HepG2 (cell line): ENCODE measurements around the gene ANO3. TPM values are rescaled to one million over a fixed set of nuclear protein-coding genes. Genes with fewer than 3 reads are reported as not detected.

Source experiments
- ATAC-seq: fragments of 200-7000 bp; cut with Tn5 transposase; 3 replicates; pipeline ENCODE4 v1.9.1; 2020; ENCODE audit warnings: mild to moderate bottlenecking, moderate library complexity
- BruUV-seq: library from RNA; stranded (reverse); fragments of 400-500 nt; replicated peaks from 2 replicates; lab custom pipeline; 2021; lab: Mats Ljungman, UMichigan
- CTCF ChIA-PET: fragments of 300-600 bp; formaldehyde crosslinking; extraction: SDS; loops from one replicate; lab custom pipeline; 2021; ENCODE audit warnings: low total read pairs, inconsistent platforms, low intra/inter-chr PET ratio; lab: Yijun Ruan, JAX
- POLR2A ChIA-PET: fragments of 350-600 bp; sonication (Branson Sonifier 250); formaldehyde crosslinking; loops from one replicate; lab custom pipeline; 2020; ENCODE audit warnings: antibody characterized with exemption, inconsistent platforms; lab: Yijun Ruan, JAX
- DNase-seq: peaks from one replicate; pipeline ENCODE4 v3.0.0-alpha.2; 2015; ENCODE audit warnings: low spot score
- FAIRE-seq: peaks from 3 replicates; lab custom pipeline; 2011; peaks lifted over from hg19 to GRCh38; lab: Jason Lieb, UNC
- H2AFZ ChIP-seq: one replicate; pipeline ENCODE4 v1.6.1; 2011; ENCODE audit warnings: low read length, inconsistent platforms
- H3K27ac ChIP-seq: fragments of 300-600 bp; 3 replicates; pipeline ENCODE4 v1.8.0; 2011; ENCODE audit warnings: mixed run types, mild to moderate bottlenecking, mixed read lengths, low read length, inconsistent platforms; ENCODE audit not compliant: insufficient read depth; ENCODE audit errors: extremely low read length
- H3K27me3 ChIP-seq, 2 experiments: fragments of 200-600 bp in 1 of 2; 2 replicates in 1 of 2; 3 replicates in 1 of 2; pipeline versions ENCODE4 v1.6.0 to v1.8.0; 2011; ENCODE audit warnings: low read length in 2 of 2, mild to moderate bottlenecking in 2 of 2, moderate library complexity in 2 of 2, inconsistent platforms in 1 of 2; ENCODE audit not compliant: insufficient read depth in 2 of 2, control insufficient read depth in 1 of 2
- H3K36me3 ChIP-seq, 2 experiments: fragments of 200-600 bp in 1 of 2; replicated peaks in 1 of 2; 2 replicates in 1 of 2; 3 replicates in 1 of 2; pipeline versions ENCODE4 v1.5.1 to v1.8.0; 2011; ENCODE audit warnings: low read length in 2 of 2, inconsistent platforms in 1 of 2; ENCODE audit not compliant: insufficient read depth in 2 of 2, control insufficient read depth in 1 of 2
- H3K4me1 ChIP-seq: 2 replicates; pipeline ENCODE4 v1.5.1; 2012; ENCODE audit warnings: low read length, inconsistent platforms; ENCODE audit not compliant: insufficient read depth
- H3K4me2 ChIP-seq: 2 replicates; pipeline ENCODE4 v1.6.0; 2011; ENCODE audit warnings: low read depth, low read length, inconsistent platforms
- H3K4me3 ChIP-seq, 3 experiments: fragments of 200-600 bp in 1 of 3; sonication (generic), shearing (Covaris generic) in 1 of 3; replicated peaks in 1 of 3; 2 replicates each; pipeline ENCODE4 v1.5.1; 2011 to 2016; ENCODE audit warnings: low read length in 3 of 3, inconsistent platforms in 2 of 3, low read depth in 2 of 3, mild to moderate bottlenecking in 2 of 3, control low read depth in 1 of 3, mixed read lengths in 1 of 3; ENCODE audit not compliant: insufficient read depth in 1 of 3
- H3K79me2 ChIP-seq: one replicate; pipeline ENCODE4 v1.6.1; 2011; ENCODE audit warnings: low read length, inconsistent platforms; ENCODE audit not compliant: insufficient read depth
- H3K9ac ChIP-seq: 2 replicates; pipeline ENCODE4 v1.6.0; 2011; ENCODE audit warnings: mild to moderate bottlenecking, low read depth, low read length, inconsistent platforms; ENCODE audit not compliant: insufficient read depth
- H3K9me3 ChIP-seq: 2 replicates; pipeline ENCODE4 v1.5.1; 2012; ENCODE audit warnings: mild to moderate bottlenecking, low read length
- H4K20me1 ChIP-seq: 2 replicates; pipeline ENCODE4 v1.6.0; 2011; ENCODE audit warnings: inconsistent platforms, mild to moderate bottlenecking, low read length, moderate library complexity; ENCODE audit not compliant: insufficient read depth
- ATF2 ChIP-seq: sonication (generic); formaldehyde crosslinking; IDR thresholded peaks from 2 replicates; pipeline ENCODE4 v1.4.0; 2020; ENCODE audit warnings: missing genetic modification reagents
- DRAP1 ChIP-seq: IDR thresholded peaks from 2 replicates; pipeline ENCODE4 v1.6.1; 2016; ENCODE audit warnings: missing genetic modification reagents, missing compliant biosample characterization
- MED8 ChIP-seq: sonication (generic); formaldehyde crosslinking; IDR thresholded peaks from 2 replicates; pipeline ENCODE4 v1.8.1; 2023; ENCODE audit warnings: mild to moderate bottlenecking, missing genetic modification reagents; ENCODE audit not compliant: insufficient replicate concordance
- NBN ChIP-seq: fragments of 450-650 bp; conservative IDR thresholded peaks from 2 replicates; pipeline ENCODE4 v1.6.1; 2017
- ZKSCAN1 ChIP-seq: fragments of 150-350 bp; IDR thresholded peaks from 2 replicates; pipeline ENCODE4 v1.6.1; 2014; ENCODE audit warnings: low read length
- ZNF276 ChIP-seq: sonication (generic); formaldehyde crosslinking; IDR thresholded peaks from 2 replicates; pipeline ENCODE4 v1.4.0; 2020; ENCODE audit warnings: mild to moderate bottlenecking, low read depth, missing genetic modification reagents
- ZNF800 ChIP-seq: sonication (generic); formaldehyde crosslinking; IDR thresholded peaks from 2 replicates; pipeline ENCODE4 v1.4.0; 2020; ENCODE audit warnings: missing genetic modification reagents
- WGBS: methylation state at CpG from one replicate; pipeline ENCODE4 v1.1.6; 2017; ENCODE audit warnings: low lambda C conversion rate; 5-methylcytosine and 5-hydroxymethylcytosine counted together
- in situ Hi-C: cut with HindIII; loops from 2 replicates; pipeline ENCODE4 v1.10.0; 2017; ENCODE audit warnings: low pct_unique_long_range_greater_than_20kb; ENCODE audit not compliant: extremely low pct_ligation_motif_present
- intact Hi-C: fragments of 100-400 bp; cut with micrococcal nuclease; formaldehyde crosslinking; loops from one replicate; pipeline ENCODE4 v1.10.0; 2022; ENCODE audit not compliant: unreplicated experiment
- polyA plus RNA-seq, 8 experiments: library from polyadenylated mRNA; depleted of rRNA in 3 of 8; stranded (reverse) in 7 of 8; unstranded in 1 of 8; fragments of >200 nt; fragmentation: Illumina TruSeq in 4 of 8; extraction: Trizol in 4 of 8; gene quantifications; 2 replicates each; pipeline versions ENCODE4 v1.2.1 to v1.2.3, GENCODE V29; 2011 to 2016; ENCODE audit warnings: low read depth in 4 of 8, missing spikeins in 1 of 8, mixed read lengths in 1 of 8; ENCODE audit not compliant: insufficient read depth in 1 of 8
- total RNA-seq, 5 experiments: library from RNA; depleted of rRNA; stranded (reverse); fragments of >200 nt; fragmentation: Illumina TruSeq; extraction: Trizol; gene quantifications; 2 replicates each; pipeline ENCODE4 v1.2.3, GENCODE V29; 2016; ENCODE audit warnings: low read depth in 1 of 5

Gene ANO3
- total and polyA plus RNA-seq, 2 of the 13 experiments (the other 11 are each of a cell fraction or from before 2014, with no cell fraction given) = 0.17 to 0.44 TPM

- TF ChIP-seq DRAP1 (CRISPR knock-in tag) (no peak), NBN (no peak), ATF2 (no peak), ZNF276 (CRISPR knock-in tag) (no peak), MED8 (no peak), ZKSCAN1 (no peak)
Measured at GRCh38 chr11:26621132-26621531, 289.2 kb downstream of the ANO3 start (continued).

GRCh38 chr11:26622181-26622580, 290.3 kb downstream of the ANO3 start:
- ChIA-PET CTCF (no interaction called here), POLR2A (no interaction called here)
- Histone ChIP-seq H3K9me3 (no peaks in the 10 kb centered on the region), H2AFZ (no peak overlapping the region), H3K9ac (no peak overlapping the region), H3K4me3 (no peak overlapping the region), H3K4me1 (no peaks in the 10 kb centered on the region), H3K79me2 (no peaks in the 10 kb centered on the region), H3K27me3 (no peaks in the 10 kb centered on the region), H3K4me2 (no peak overlapping the region), H3K36me3 (no peaks in the 10 kb centered on the region), H4K20me1 (no peaks in the 10 kb centered on the region), H3K27ac (no peak overlapping the region)
- intact Hi-C loops (no loop called here), in situ Hi-C loops (no loop called here)
- DNase-seq (no peak), ATAC-seq (no peak), FAIRE-seq (no peak)
- no TSS peak for BruUV-seq
- TF ChIP-seq ZNF800 (CRISPR knock-in tag) = no peak
- WGBS = 45% methylated on average over 2 of the region's 2 CpGs
